HG02759 (cell line): ENCODE measurements around the gene ALPI.

ENCODE experiments used
- ATAC-seq: cut with Tn5 transposase; IDR thresholded peaks from one replicate; pipeline ENCODE4 v1.9.1; 2021; ENCODE audit warnings: mild to moderate bottlenecking, moderate library complexity; ENCODE audit not compliant: unreplicated experiment

ALPI gene

GRCh38 chr2:232494542-232494941, 38.6 kb downstream of the ALPI start:
- no peak for ATAC-seq

GRCh38 chr2:232495292-232495691, 39.3 kb downstream of the ALPI start:
- ATAC-seq, result no peak

DNA sequence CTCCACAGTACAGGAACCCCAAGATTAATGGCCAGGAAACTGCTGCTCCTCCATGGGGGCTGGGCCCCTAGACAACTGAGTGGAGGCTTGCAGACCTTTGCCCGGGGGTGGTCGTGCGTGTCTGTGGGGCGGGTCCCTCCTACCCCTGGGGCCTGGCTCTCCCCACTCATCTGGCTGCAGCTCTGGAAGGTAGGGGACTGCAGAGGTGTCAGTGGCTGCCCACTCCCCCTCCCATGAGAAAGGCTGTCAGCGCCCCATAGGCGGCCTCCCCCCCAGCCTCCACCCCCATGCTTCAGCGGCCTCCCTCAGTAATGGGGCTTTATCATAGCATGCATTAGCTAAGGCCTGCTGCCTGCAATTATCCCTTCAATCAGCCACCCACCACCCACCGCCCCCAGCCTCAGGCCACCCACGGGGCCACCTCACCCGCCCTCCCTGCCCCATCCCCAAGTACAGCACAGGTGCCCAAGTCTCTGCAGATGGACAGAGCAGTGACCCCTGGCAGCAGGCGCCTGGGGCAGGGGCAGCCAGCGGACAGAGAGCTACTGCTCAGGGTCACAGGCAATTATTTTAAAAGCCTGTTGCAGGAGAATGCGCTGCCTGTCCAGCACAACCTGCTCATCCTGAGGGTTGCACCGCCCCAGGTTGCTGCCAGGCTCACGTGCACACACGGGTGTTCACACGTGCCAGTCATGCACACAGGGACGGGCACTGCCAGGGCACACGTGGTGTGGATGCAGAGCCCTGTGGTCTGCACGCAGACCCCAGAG, 40.7 kb downstream of the ALPI start:
- no peak for ATAC-seq

DNA sequence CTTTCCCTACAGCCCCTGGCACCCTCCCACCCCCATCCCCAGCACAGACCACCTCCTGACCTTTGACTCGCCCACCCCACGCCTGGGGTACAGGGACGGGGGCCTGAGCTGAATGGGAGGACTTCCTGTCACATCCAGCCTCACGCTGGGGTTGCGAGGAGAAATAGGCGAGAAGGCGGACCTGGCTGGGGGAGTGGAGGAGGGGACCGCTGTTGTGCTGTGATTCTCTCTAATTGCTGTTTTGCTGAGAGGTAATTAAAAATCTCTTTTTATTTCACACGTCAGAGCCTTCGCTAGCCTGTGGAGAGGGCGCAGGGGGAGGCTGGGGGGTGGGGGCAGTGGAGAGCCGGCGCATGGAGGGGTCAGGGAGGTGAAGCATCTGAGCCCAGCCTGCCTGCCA, 41.4 kb downstream of the ALPI start:
- ATAC-seq, result no peak

GRCh38 chr2:232498452-232498851, 42.5 kb downstream of the ALPI start:
- no peak for ATAC-seq

GRCh38 chr2:232501331-232501771, 45.4 kb downstream of the ALPI start:
- ATAC-seq, result no peak

DNA sequence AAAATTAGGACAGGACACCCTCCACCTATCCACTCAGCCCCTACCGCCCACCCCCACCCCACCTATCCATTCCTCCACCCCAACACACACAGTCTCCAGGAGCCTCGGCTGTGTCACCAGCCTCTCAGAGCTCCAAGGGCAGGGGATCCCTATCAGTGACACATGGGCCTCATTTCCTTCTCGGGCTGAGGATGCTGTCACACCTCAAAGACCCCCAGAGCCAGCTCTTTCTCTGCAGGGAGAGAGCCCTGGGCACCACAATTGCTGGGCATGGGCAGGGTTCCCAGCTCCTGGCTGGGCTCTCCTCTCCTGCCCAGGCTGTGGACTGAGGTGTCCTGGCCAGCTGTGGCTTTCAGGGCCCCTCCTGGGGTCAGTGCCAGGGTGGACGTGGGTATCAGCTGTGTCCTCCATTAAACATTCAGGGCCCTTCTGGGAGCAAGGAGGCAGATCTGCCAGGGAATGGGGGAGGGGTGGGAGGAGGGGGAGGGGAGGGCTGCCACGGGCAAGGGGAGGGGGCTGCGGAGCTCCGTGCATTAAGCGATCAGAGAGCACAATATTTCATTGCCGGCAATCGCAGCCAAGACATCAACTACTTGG, 45.9 kb downstream of the ALPI start:
- no peak for ATAC-seq

- ATAC-seq, result no peak
These were observed 46.6 kb downstream of the ALPI start for GRCh38 chr2:232502511-232502910.

DNA sequence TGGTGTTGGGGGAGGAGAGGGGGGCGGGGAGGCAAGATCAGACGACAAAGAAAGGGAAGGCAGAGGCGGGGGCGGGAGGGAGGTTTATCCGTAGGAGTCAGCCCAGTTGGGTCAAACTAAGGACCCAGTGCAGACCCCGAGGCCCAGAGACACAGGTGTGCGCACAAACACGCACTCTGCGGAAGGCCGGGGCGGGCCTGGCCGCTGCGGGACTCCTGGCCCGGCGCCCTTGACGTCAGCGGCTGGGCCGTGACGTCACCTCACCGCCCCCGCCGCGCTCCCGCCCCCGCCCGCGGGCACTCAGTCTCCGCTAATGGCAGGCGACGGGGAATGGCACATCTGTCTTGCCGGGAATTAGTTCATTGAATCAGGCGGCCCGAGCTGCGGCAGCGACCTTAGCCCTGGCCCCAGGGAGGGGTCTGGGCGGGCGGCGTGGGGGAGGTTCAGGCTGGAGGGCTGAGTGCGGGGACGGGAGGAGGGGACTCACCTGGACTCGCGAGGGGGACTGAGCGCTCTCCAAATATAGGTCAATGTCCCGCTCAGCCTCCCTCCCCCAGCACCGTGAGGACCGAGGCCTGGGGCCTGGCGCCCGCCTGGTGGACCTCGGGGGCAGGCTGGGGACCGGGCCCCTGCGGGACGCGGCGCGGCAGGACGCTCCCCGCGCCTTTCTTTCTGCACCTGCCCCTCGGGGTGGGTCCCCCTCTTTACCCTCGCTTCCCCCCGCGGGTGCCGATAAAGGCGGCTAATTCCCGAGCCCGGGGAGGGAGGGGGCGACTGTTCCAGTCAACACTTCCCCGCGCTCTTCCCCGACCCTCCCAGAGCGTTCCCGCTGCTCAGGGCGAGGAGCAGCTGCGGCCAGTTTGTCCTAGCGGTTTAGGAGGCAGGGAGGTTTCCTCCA, 47.2 kb downstream of the ALPI start:
- ATAC-seq, result no peak

- ATAC-seq, result no peak
These were observed 47.9 kb downstream of the ALPI start for GRCh38 chr2:232503809-232504323.

DNA sequence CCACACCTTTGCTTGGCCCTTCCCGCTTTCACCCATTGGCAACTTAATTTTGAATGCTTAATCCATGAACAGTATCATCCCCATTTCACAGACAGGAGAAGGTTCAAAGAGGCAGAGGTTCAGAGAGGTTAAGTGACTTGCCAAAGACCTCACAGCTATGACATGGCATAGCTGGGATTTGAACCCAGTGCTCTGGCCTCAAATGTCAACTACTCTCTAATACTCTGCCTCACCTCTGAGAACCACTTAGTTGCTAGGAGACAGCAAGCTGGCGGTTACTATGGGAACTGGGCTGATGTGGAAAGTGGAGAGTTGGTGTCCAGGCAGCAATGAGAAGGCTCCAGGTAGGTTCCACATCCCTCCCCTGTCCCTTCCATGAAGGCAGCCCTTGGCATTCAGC, 48.5 kb downstream of the ALPI start:
- no peak for ATAC-seq

DNA sequence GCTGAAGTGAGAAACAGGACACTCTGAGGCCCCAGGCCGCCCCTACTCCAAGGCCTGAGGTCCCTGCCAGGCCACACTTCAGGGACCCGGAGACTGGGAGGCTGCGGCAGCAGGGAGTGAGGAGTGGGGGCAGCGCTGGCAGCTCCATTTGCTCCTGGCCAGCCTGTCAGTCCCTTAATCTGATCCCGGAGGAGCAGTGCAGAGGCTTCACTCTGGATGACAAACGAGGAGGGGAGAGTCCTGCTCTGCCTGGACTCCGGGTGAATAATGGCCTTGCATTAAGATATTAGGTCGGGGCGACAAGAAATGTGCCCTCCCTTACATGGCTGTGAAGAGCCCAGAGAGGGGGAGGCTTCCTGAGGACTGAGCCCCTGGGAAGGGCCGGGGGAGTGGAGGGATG, 49.9 kb downstream of the ALPI start:
- ATAC-seq, result no peak

GRCh38 chr2:232506709-232507108, 50.8 kb downstream of the ALPI start:
- ATAC-seq, result no peak

DNA sequence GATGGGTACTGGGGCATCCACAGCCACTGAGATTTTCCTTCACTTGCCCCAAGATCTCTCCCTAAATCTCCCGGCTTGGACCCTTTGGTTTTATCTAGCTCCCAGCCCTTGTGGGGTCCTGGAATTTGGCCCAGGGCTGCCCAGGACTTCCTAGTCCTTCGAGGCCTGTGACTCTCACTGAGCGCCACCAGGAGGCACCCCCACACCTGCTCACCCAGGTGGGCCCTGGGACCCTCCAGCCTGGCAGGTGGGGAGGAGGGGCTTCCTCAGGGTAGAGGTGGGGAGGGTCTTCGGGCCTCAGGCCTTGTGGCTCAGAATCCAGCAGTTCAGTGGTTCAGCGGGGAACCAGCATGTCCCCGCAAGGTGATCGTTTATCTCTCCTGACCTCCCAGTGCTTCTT, 52.3 kb downstream of the ALPI start:
- no peak for ATAC-seq
